Upper lobe of right lung (tissue), 1 donor: ENCODE results near the gene PPP2R5E. TPM values are rescaled to one million over a fixed set of nuclear protein-coding genes. Genes with fewer than 3 reads are reported as not detected.

ENCODE experiments used
- ATAC-seq: fragments of 200-7000 bp; cut with Tn5 transposase; one replicate; pipeline ENCODE4 v1.9.1; 2020; ENCODE audit warnings: mild to moderate bottlenecking, moderate library complexity
- DNase-seq: peaks from one replicate; pipeline ENCODE4 v3.0.0-alpha.2; 2020
- H3K27ac ChIP-seq: fragments of 200-600 bp; one replicate; pipeline ENCODE4 v1.8.0; 2022
- H3K27me3 ChIP-seq: fragments of 200-600 bp; one replicate; pipeline ENCODE4 v1.8.0; 2022; ENCODE audit warnings: mild to moderate bottlenecking
- H3K36me3 ChIP-seq: fragments of 200-600 bp; one replicate; pipeline ENCODE4 v1.8.0; 2022
- H3K4me1 ChIP-seq: fragments of 200-600 bp; one replicate; pipeline ENCODE4 v1.8.0; 2022
- H3K4me3 ChIP-seq: fragments of 200-600 bp; one replicate; pipeline ENCODE4 v1.8.0; 2022; ENCODE audit warnings: mild to moderate bottlenecking
- H3K9me3 ChIP-seq: fragments of 200-600 bp; one replicate; pipeline ENCODE4 v1.8.0; 2022
- CTCF ChIP-seq: fragments of 200-600 bp; IDR thresholded peaks from one replicate; pipeline ENCODE4 v1.8.0; 2022; ENCODE audit warnings: antibody characterized with exemption
- intact Hi-C: fragments of 100-400 bp; cut with DNase I; formaldehyde crosslinking; loops from one replicate; pipeline ENCODE4 v1.11.0; 2022
- total RNA-seq: library from RNA; stranded (reverse); fragmentation: NEBNext Ultra II Directional; extraction: Animal tissue kit (Norgen Biotek cat#: 25700); gene quantifications from one replicate; pipeline ENCODE4 v1.2.1, GENCODE V29; 2021
- donor health status: DM: no; HTN: yes; CAD: no; lungs with severe emphysema.

PPP2R5E gene
- total RNA-seq, 1 donor from 2014 or later = 46.0 TPM

GRCh38 chr14:63436286-63437098, 106.7 kb downstream of the PPP2R5E start:
- ATAC-seq (no peak), DNase-seq (no peak)
- peak overlapping the region; percentile 52 for H3K27ac ChIP-seq
- intact Hi-C loops = no loop called here
- peaks cover 46% of the 10 kb centered on the region for H3K4me1 ChIP-seq
- no peak for TF ChIP-seq CTCF
- H3K36me3 ChIP-seq = no peaks in the 10 kb centered on the region
- H3K4me3 ChIP-seq = no peak overlapping the region
- no peaks in the 10 kb centered on the region for H3K27me3 ChIP-seq
- no peaks in the 10 kb centered on the region for H3K9me3 ChIP-seq

- intact Hi-C loops = no loop called here
- ATAC-seq (peak; percentile 96), DNase-seq (peak; percentile 83)
- H3K4me1 ChIP-seq = peaks cover 46% of the 10 kb centered on the region
- H3K27me3 ChIP-seq = no peaks in the 10 kb centered on the region
- H3K9me3 ChIP-seq = no peaks in the 10 kb centered on the region
- peak overlapping the region; percentile 52 for H3K27ac ChIP-seq
- no peak for TF ChIP-seq CTCF
- no peak overlapping the region for H3K4me3 ChIP-seq
- H3K36me3 ChIP-seq = no peaks in the 10 kb centered on the region
These were observed 107.3 kb downstream of the PPP2R5E start for GRCh38 chr14:63435838-63436237.

- intact Hi-C loops = no loop called here
- ATAC-seq (no peak), DNase-seq (no peak)
- TF ChIP-seq CTCF = no peak
- peak overlapping the region; percentile 52 for H3K27ac ChIP-seq
- H3K4me3 ChIP-seq = no peak overlapping the region
- no peaks in the 10 kb centered on the region for H3K27me3 ChIP-seq
- H3K4me1 ChIP-seq = peaks cover 46% of the 10 kb centered on the region
- no peaks in the 10 kb centered on the region for H3K9me3 ChIP-seq
- no peaks in the 10 kb centered on the region for H3K36me3 ChIP-seq
These were observed 108.0 kb downstream of the PPP2R5E start for GRCh38 chr14:63435204-63435603.

GRCh38 chr14:63432888-63433552, 110.2 kb downstream of the PPP2R5E start:
- Histone ChIP-seq H3K9me3 (no peaks in the 10 kb centered on the region), H3K27me3 (no peaks in the 10 kb centered on the region), H3K27ac (no peak overlapping the region), H3K36me3 (no peaks in the 10 kb centered on the region), H3K4me3 (no peak overlapping the region), H3K4me1 (peaks cover 33% of the 10 kb centered on the region)
- intact Hi-C loops = no loop called here
- no peak for DNase-seq
- no peak for ATAC-seq
- TF ChIP-seq CTCF = no peak

GRCh38 chr14:63432228-63432627, 110.9 kb downstream of the PPP2R5E start:
- ATAC-seq (no peak), DNase-seq (no peak)
- no peak overlapping the region for H3K27ac ChIP-seq
- H3K9me3 ChIP-seq = no peaks in the 10 kb centered on the region
- TF ChIP-seq CTCF = no peak
- no peaks in the 10 kb centered on the region for H3K36me3 ChIP-seq
- intact Hi-C loops = no loop called here
- H3K4me3 ChIP-seq = no peak overlapping the region
- H3K27me3 ChIP-seq = no peaks in the 10 kb centered on the region
- peaks cover 26% of the 10 kb centered on the region for H3K4me1 ChIP-seq
